Endothelial cell (in vitro differentiated cells): Measurements from ENCODE around the gene TNFAIP8L3. TPM values are rescaled to one million over a fixed set of nuclear protein-coding genes. Genes with fewer than 3 reads are reported as not detected.

Source experiments
- DNase-seq: peaks from one replicate; pipeline ENCODE4 v3.0.0; 2021; ENCODE audit warnings: low spot score
- H3K27ac Mint-ChIP-seq: one replicate; pipeline ENCODE4 v1.8.0; 2021; ENCODE audit warnings: mixed read lengths, inconsistent platforms; ENCODE audit not compliant: unreplicated experiment
- H3K27me3 Mint-ChIP-seq: one replicate; pipeline ENCODE4 v1.8.0; 2021; ENCODE audit warnings: mild to moderate bottlenecking, moderate library complexity, mixed read lengths, inconsistent platforms; ENCODE audit not compliant: unreplicated experiment
- H3K36me3 Mint-ChIP-seq: one replicate; pipeline ENCODE4 v1.8.0; 2021; ENCODE audit warnings: mild to moderate bottlenecking, low read depth, mixed read lengths, inconsistent platforms; ENCODE audit not compliant: unreplicated experiment
- H3K4me1 Mint-ChIP-seq: one replicate; pipeline ENCODE4 v1.8.0; 2021; ENCODE audit warnings: mild to moderate bottlenecking, mixed read lengths, inconsistent platforms; ENCODE audit not compliant: unreplicated experiment
- H3K4me3 Mint-ChIP-seq: one replicate; pipeline ENCODE4 v1.8.0; 2021; ENCODE audit warnings: mild to moderate bottlenecking, mixed read lengths, inconsistent platforms; ENCODE audit not compliant: unreplicated experiment
- H3K9me3 Mint-ChIP-seq: one replicate; pipeline ENCODE4 v1.8.0; 2021; ENCODE audit warnings: mixed read lengths, inconsistent platforms; ENCODE audit not compliant: unreplicated experiment
- total RNA-seq: library from RNA; stranded (reverse); fragmentation: NEBNext Ultra II Directional; extraction: Animal tissue kit (Norgen Biotek cat#: 25700); gene quantifications from one replicate; pipeline ENCODE4 v1.2.1, GENCODE V29; 2021; ENCODE audit not compliant: unreplicated experiment
- TF ChIP-seq, protein P1 (sequence below): fragments of 200-600 bp; sonication (generic); IDR thresholded peaks from one replicate; pipeline ENCODE4 v1.5.0; 2021; ENCODE audit warnings: antibody characterized with exemption; ENCODE audit not compliant: unreplicated experiment

TNFAIP8L3 gene
- total RNA-seq, 1 donor from 2014 or later, result 0.77 TPM

DNA sequence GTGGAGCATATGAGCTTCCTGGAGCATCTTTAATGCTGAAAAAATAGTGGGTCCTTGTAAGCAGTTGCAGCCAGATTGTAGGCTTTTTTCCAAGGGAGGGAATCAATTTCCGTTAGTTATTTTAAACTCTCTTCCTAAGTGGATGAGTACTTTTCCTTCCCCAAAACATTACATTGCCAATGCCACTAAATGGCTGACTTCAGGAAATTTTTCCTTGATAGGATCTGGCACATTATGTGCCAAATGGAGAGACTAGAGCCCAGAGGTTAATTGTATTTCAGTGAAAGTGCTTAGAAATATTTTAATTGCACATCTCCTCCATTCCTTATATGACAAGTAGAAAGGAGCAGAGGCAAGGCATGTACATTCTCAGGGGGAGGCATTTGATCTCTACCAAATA lies 83.5 kb downstream of the TNFAIP8L3 start:
- peaks cover 4% of the 10 kb centered on the region for H3K9me3 Mint-ChIP-seq

DNA sequence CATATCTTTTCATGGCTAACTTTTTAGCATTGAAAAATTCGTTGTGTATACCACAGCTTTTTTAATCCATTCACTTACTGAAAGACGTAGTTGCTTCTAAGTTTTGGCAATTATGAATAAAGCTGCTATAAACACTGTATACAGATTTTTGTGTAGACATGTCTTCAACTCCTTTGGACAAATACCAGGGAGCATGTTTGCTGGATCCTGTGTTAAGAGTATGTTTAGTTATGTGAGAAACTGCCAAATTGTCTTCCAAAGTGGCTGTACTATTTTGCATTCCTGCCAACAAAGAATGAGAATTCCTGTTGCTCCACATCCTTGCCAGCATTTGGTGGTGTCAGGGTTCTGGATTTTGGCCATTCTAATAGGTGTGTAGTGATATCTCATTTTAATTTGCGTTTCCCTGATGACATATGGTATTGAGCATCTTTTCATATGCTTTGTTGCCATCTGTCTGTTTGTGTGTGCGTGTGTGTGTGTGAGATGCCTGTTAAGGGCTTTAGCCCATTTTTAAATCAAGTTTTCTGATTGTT lies 87.5 kb downstream of the TNFAIP8L3 start:
- Mint-ChIP-seq H3K4me3 (no peak overlapping the region), H3K4me1 (no peaks in the 10 kb centered on the region), H3K36me3 (peaks cover 18% of the 10 kb centered on the region), H3K27me3 (no peaks in the 10 kb centered on the region), H3K27ac (no peak overlapping the region), H3K9me3 (peaks cover 4% of the 10 kb centered on the region)
- no peak for DNase-seq
- TF ChIP-seq, protein P1, sequence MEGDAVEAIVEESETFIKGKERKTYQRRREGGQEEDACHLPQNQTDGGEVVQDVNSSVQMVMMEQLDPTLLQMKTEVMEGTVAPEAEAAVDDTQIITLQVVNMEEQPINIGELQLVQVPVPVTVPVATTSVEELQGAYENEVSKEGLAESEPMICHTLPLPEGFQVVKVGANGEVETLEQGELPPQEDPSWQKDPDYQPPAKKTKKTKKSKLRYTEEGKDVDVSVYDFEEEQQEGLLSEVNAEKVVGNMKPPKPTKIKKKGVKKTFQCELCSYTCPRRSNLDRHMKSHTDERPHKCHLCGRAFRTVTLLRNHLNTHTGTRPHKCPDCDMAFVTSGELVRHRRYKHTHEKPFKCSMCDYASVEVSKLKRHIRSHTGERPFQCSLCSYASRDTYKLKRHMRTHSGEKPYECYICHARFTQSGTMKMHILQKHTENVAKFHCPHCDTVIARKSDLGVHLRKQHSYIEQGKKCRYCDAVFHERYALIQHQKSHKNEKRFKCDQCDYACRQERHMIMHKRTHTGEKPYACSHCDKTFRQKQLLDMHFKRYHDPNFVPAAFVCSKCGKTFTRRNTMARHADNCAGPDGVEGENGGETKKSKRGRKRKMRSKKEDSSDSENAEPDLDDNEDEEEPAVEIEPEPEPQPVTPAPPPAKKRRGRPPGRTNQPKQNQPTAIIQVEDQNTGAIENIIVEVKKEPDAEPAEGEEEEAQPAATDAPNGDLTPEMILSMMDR, result no peak

More for the DNA sequence above, 83.5 kb downstream of the TNFAIP8L3 start:
- H3K4me3 Mint-ChIP-seq, result no peak overlapping the region
- no peak overlapping the region for H3K27ac Mint-ChIP-seq
- TF ChIP-seq, protein P1, result no peak
- peaks cover 18% of the 10 kb centered on the region for H3K36me3 Mint-ChIP-seq
- no peaks in the 10 kb centered on the region for H3K4me1 Mint-ChIP-seq
- no peaks in the 10 kb centered on the region for H3K27me3 Mint-ChIP-seq
- DNase-seq, result no peak

Other genes starting within 250 kb of the TNFAIP8L3 start
- 7.4 TPM for gene AP4E1, start 186.2 kb downstream of the TNFAIP8L3 start, total RNA-seq
- gene CYP19A1, start 243.7 kb upstream of the TNFAIP8L3 start, total RNA-seq, result not detected
- 0.21 TPM for gene GLDN, start 246.7 kb upstream of the TNFAIP8L3 start, total RNA-seq